Measurements from ENCODE around the gene PLPP4.

The PLPP4 gene

DNA sequence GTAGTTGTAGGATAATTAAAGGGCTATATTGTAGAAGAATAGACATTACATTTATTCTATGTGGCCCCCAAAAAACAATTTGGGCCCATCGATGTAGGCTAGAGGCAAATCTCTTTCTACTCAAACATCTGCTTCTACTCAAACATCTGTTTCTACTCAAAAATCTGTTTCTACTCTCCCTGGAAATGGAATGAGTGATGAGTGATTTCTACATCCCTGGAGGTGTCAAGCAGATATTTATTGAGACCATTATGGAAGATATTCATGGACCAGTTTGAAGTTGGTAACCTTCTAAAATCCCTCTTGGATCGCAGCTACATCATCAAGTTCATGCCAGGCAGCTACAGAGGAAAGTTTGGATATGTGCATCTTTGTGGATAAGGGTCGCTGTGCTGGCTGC, 5.1 kb upstream of the PLPP4 start:
- in situ Hi-C loops (cut with HindIII; ENCODE audit: low pct_ligation_motif_present, low sequenced_read_pairs) = no loop called here
- Histone ChIP-seq H3K27me3 (replicated peaks) (peaks cover 2% of the 10 kb centered on the region), H3K27ac (no peak overlapping the region), H3K36me3 (replicated peaks) (no peaks in the 10 kb centered on the region), H3K4me3 (ENCODE audit: low read depth, low read length) (no peak overlapping the region)
- TF ChIP-seq, protein P1, sequence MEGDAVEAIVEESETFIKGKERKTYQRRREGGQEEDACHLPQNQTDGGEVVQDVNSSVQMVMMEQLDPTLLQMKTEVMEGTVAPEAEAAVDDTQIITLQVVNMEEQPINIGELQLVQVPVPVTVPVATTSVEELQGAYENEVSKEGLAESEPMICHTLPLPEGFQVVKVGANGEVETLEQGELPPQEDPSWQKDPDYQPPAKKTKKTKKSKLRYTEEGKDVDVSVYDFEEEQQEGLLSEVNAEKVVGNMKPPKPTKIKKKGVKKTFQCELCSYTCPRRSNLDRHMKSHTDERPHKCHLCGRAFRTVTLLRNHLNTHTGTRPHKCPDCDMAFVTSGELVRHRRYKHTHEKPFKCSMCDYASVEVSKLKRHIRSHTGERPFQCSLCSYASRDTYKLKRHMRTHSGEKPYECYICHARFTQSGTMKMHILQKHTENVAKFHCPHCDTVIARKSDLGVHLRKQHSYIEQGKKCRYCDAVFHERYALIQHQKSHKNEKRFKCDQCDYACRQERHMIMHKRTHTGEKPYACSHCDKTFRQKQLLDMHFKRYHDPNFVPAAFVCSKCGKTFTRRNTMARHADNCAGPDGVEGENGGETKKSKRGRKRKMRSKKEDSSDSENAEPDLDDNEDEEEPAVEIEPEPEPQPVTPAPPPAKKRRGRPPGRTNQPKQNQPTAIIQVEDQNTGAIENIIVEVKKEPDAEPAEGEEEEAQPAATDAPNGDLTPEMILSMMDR (IDR thresholded peaks at IDR 0.05; ENCODE audit: low read depth, low read length, missing control alignments) = no peak
- DNase-seq = no peak

DNA sequence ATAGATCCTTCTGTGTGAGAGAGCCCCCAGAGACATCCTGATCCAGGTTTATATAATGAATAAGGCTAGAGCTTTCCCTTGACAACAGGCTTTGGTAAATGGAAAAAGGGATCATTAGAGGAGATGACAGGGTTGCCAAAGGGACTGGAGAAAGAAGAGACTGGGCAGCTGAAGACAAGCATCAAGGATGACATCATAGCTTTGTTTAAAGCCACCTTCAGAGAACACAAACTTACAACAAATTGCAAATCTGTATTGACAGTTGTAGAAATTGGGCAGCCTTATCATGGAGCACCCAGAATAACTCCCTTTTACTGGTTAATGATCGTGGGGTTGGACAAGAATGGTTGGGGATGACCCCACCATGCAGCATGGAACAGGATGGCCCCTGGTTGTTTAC, 3.7 kb upstream of the PLPP4 start:
- TF ChIP-seq, protein P1 (IDR thresholded peaks at IDR 0.05; ENCODE audit: low read depth, low read length, missing control alignments) = no peak
- no peak overlapping the region for H3K4me3 ChIP-seq (ENCODE audit: low read depth, low read length)
- no peak for DNase-seq
- H3K27me3 ChIP-seq (replicated peaks) = peaks cover 5% of the 10 kb centered on the region
- no peaks in the 10 kb centered on the region for H3K36me3 ChIP-seq (replicated peaks)
- in situ Hi-C loops (cut with HindIII; ENCODE audit: low pct_ligation_motif_present, low sequenced_read_pairs) = no loop called here
- H3K27ac ChIP-seq = no peak overlapping the region

- in situ Hi-C loops (cut with HindIII; ENCODE audit: low pct_ligation_motif_present, low sequenced_read_pairs) = no loop called here
- TF ChIP-seq, protein P1 (IDR thresholded peaks at IDR 0.05; ENCODE audit: low read depth, low read length, missing control alignments) = no peak
- DNase-seq = no peak
- H3K4me3 ChIP-seq (ENCODE audit: low read depth, low read length) = no peak overlapping the region
- peaks cover 5% of the 10 kb centered on the region for H3K27me3 ChIP-seq (replicated peaks)
- H3K36me3 ChIP-seq (replicated peaks) = no peaks in the 10 kb centered on the region
- H3K27ac ChIP-seq = no peak overlapping the region
These were observed 3.1 kb upstream of the PLPP4 start for GRCh38 chr10:120453886-120454285.

GRCh38 chr10:120455004-120455403, 2.0 kb upstream of the PLPP4 start:
- in situ Hi-C loops (cut with HindIII; ENCODE audit: low pct_ligation_motif_present, low sequenced_read_pairs) = no loop called here
- no peak for DNase-seq
- Histone ChIP-seq H3K27me3 (replicated peaks) (peaks cover 5% of the 10 kb centered on the region), H3K4me3 (ENCODE audit: low read depth, low read length) (no peak overlapping the region), H3K36me3 (replicated peaks) (no peaks in the 10 kb centered on the region), H3K27ac (no peak overlapping the region)
- TF ChIP-seq, protein P1 (IDR thresholded peaks at IDR 0.05; ENCODE audit: low read depth, low read length, missing control alignments) = no peak

- H3K27me3 ChIP-seq (replicated peaks) = peaks cover 5% of the 10 kb centered on the region
- TF ChIP-seq, protein P1 (IDR thresholded peaks at IDR 0.05; ENCODE audit: low read depth, low read length, missing control alignments) = no peak
- H3K27ac ChIP-seq = no peak overlapping the region
- in situ Hi-C loops (cut with HindIII; ENCODE audit: low pct_ligation_motif_present, low sequenced_read_pairs) = no loop called here
- DNase-seq = no peak
- H3K36me3 ChIP-seq (replicated peaks) = no peaks in the 10 kb centered on the region
- no peak overlapping the region for H3K4me3 ChIP-seq (ENCODE audit: low read depth, low read length)
These were observed 1.4 kb upstream of the PLPP4 start for GRCh38 chr10:120455606-120456005.

- Histone ChIP-seq H3K27ac (no peak overlapping the region), H3K4me3 (ENCODE audit: low read depth, low read length) (peak overlapping the region; percentile 72), H3K27me3 (replicated peaks) (peaks cover 5% of the 10 kb centered on the region), H3K36me3 (replicated peaks) (no peaks in the 10 kb centered on the region)
- no peak for DNase-seq
- in situ Hi-C loops (cut with HindIII; ENCODE audit: low pct_ligation_motif_present, low sequenced_read_pairs) = no loop called here
- TF ChIP-seq, protein P1 (IDR thresholded peaks at IDR 0.05; ENCODE audit: low read depth, low read length, missing control alignments) = no peak
These were observed 843 bp upstream of the PLPP4 start for GRCh38 chr10:120456143-120456625.
